OCI-LY7 (cell line): ENCODE measurements around the gene MYBPC1.

Experiments used
- EZH2phosphoT487 ChIP-seq: fragments of 200-600 bp; sonication (generic); IDR thresholded peaks from 2 replicates; pipeline ENCODE4 v1.6.1; 2018; ENCODE audit warnings: low read depth, borderline replicate concordance, mild to moderate bottlenecking, mixed run types, antibody characterized with exemption, low read length, moderate library complexity, mixed read lengths
- TF ChIP-seq, protein P1 (sequence below): fragments of 200-600 bp; sonication (generic); conservative IDR thresholded peaks from 2 replicates; pipeline ENCODE4 v1.5.1; 2014; ENCODE audit warnings: mild to moderate bottlenecking, antibody characterized with exemption, low read length, moderate library complexity, mixed read lengths

DNA sequence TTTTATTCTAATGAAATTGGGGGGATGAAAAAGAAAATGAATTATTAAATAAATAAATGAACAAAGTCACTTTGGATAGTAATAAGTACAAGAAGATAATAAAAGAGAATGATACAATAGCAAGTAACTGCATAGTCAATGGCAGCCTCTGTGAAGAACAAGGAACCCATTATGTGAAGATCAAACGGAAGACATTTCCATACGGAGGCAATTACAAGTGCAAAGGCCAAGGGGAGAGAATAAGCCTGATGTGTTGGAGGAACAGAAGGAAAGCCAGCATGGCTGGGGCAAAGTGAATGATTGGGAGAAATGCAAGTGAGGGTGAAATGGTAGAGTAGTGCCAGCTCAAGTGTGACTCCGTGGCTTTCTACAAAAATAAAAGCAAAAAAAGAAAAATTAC lies 58.7 kb downstream of the MYBPC1 start:
- TF ChIP-seq, protein P1, sequence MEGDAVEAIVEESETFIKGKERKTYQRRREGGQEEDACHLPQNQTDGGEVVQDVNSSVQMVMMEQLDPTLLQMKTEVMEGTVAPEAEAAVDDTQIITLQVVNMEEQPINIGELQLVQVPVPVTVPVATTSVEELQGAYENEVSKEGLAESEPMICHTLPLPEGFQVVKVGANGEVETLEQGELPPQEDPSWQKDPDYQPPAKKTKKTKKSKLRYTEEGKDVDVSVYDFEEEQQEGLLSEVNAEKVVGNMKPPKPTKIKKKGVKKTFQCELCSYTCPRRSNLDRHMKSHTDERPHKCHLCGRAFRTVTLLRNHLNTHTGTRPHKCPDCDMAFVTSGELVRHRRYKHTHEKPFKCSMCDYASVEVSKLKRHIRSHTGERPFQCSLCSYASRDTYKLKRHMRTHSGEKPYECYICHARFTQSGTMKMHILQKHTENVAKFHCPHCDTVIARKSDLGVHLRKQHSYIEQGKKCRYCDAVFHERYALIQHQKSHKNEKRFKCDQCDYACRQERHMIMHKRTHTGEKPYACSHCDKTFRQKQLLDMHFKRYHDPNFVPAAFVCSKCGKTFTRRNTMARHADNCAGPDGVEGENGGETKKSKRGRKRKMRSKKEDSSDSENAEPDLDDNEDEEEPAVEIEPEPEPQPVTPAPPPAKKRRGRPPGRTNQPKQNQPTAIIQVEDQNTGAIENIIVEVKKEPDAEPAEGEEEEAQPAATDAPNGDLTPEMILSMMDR, result no peak
- no peak for TF ChIP-seq EZH2phosphoT487
